H1 (cell line): ENCODE data around the gene SCYGR1. TPM values are rescaled to one million over a fixed set of nuclear protein-coding genes. Genes with fewer than 3 reads are reported as not detected.

ENCODE experiments used
- CTCF ChIA-PET: fragments of 300-600 bp; sonication (Branson Sonifier 250); formaldehyde crosslinking; loops from one replicate; lab custom pipeline; 2021; ENCODE audit not compliant: partially characterized antibody; lab: Charles Lee
- POLR2A ChIA-PET: fragments of 300-600 bp; sonication (Branson Sonifier 250); formaldehyde crosslinking; loops from one replicate; lab custom pipeline; 2021; ENCODE audit warnings: inconsistent platforms; ENCODE audit not compliant: partially characterized antibody; lab: Charles Lee
- DNase-seq, 2 experiments: peaks; one replicate each; pipeline versions ENCODE4 v3.0.0 to v3.0.0-alpha.2; 2010 to 2022; ENCODE audit warnings: low spot score in 2 of 2, low read depth in 1 of 2, mixed read lengths in 1 of 2
- FAIRE-seq: peaks from 2 replicates; lab custom pipeline; 2011; peaks lifted over from hg19 to GRCh38; lab: Jason Lieb, UNC
- H2AFZ ChIP-seq: 2 replicates; pipeline ENCODE4 v1.8.1; 2012; ENCODE audit warnings: low read length, inconsistent platforms
- H2AK5ac ChIP-seq: 2 replicates; pipeline ENCODE4 v1.6.1; 2013; ENCODE audit warnings: low read depth, low read length
- H2BK120ac ChIP-seq: replicated peaks from 2 replicates; pipeline ENCODE3; 2013; ENCODE audit warnings: low read depth, low read length, inconsistent platforms
- H2BK12ac ChIP-seq: 2 replicates; pipeline ENCODE4 v1.6.1; 2013; ENCODE audit warnings: low read depth, low read length
- H2BK15ac ChIP-seq: 2 replicates; pipeline ENCODE4 v1.6.1; 2013; ENCODE audit warnings: low read length
- H2BK20ac ChIP-seq: 2 replicates; pipeline ENCODE4 v1.6.1; 2013; ENCODE audit warnings: low read length
- H2BK5ac ChIP-seq: 2 replicates; pipeline ENCODE4 v1.6.1; 2013; ENCODE audit warnings: low read depth, low read length
- H3K14ac ChIP-seq: 2 replicates; pipeline ENCODE4 v1.6.1; 2013; ENCODE audit warnings: inconsistent platforms; ENCODE audit not compliant: insufficient read length
- H3K18ac ChIP-seq: 2 replicates; pipeline ENCODE4 v1.6.1; 2013; ENCODE audit warnings: low read length; ENCODE audit errors: extremely low read depth
- H3K23ac ChIP-seq: 2 replicates; pipeline ENCODE4 v1.6.1; 2013; ENCODE audit warnings: inconsistent platforms; ENCODE audit not compliant: insufficient read length
- H3K23me2 ChIP-seq: 2 replicates; pipeline ENCODE4 v1.6.1; 2013; ENCODE audit warnings: low read depth, low read length
- H3K27ac ChIP-seq: 2 replicates; pipeline ENCODE4 v1.6.1; 2011; ENCODE audit warnings: low read depth, low read length, inconsistent platforms
- H3K27me3 ChIP-seq, 4 experiments: replicated peaks in 1 of 4; 1 replicate in 1 of 4; 2 replicates in 3 of 4; pipeline versions ENCODE4 v1.6.1 to v1.8.1; 2011 to 2013; ENCODE audit warnings: low read length in 3 of 4, mild to moderate bottlenecking in 3 of 4, inconsistent platforms in 2 of 4, mixed read lengths in 2 of 4, moderate library complexity in 1 of 4; ENCODE audit not compliant: control insufficient read depth in 3 of 4, insufficient read depth in 3 of 4; ENCODE audit errors: extremely low read depth in 1 of 4
- H3K36me3 ChIP-seq, 4 experiments: 2 replicates each; pipeline versions ENCODE4 v1.6.1 to v1.8.1; 2011 to 2013; ENCODE audit warnings: mild to moderate bottlenecking in 4 of 4, low read length in 3 of 4, moderate library complexity in 2 of 4, control low read depth in 1 of 4, inconsistent platforms in 1 of 4; ENCODE audit not compliant: insufficient read depth in 4 of 4, control insufficient read depth in 2 of 4
- H3K4ac ChIP-seq: replicated peaks from 2 replicates; pipeline ENCODE3; 2013; ENCODE audit warnings: low read length, low read depth, mixed read lengths, inconsistent platforms; ENCODE audit not compliant: insufficient read length
- H3K4me1 ChIP-seq, 4 experiments: replicated peaks in 1 of 4; 1 replicate in 1 of 4; 2 replicates in 3 of 4; pipeline versions ENCODE4 v1.6.1 to v1.8.1; 2011 to 2013; ENCODE audit warnings: low read length in 3 of 4, inconsistent platforms in 2 of 4, mixed read lengths in 1 of 4; ENCODE audit not compliant: insufficient read depth in 4 of 4, control insufficient read depth in 3 of 4
- H3K4me2 ChIP-seq, 2 experiments: 2 replicates each; pipeline versions ENCODE4 v1.6.1 to v1.8.1; 2011 to 2013; ENCODE audit warnings: low read depth in 2 of 2, low read length in 2 of 2, control low read depth in 1 of 2, inconsistent platforms in 1 of 2, mild to moderate bottlenecking in 1 of 2; ENCODE audit not compliant: insufficient read depth in 1 of 2
- H3K4me3 ChIP-seq, 4 experiments: fragments of 200-600, 300-600 bp in 1 of 4; sonication (generic), shearing (Covaris generic), sonication (Bioruptor Twin) in 1 of 4; 2 replicates each; pipeline versions ENCODE4 v1.5.1 to v1.8.1; 2011 to 2016; ENCODE audit warnings: low read length in 4 of 4, low read depth in 3 of 4, control low read depth in 2 of 4, inconsistent platforms in 2 of 4, mild to moderate bottlenecking in 2 of 4, mixed read lengths in 1 of 4, moderate library complexity in 1 of 4; ENCODE audit not compliant: insufficient read depth in 2 of 4; ENCODE audit errors: extremely low read depth in 1 of 4
- H3K56ac ChIP-seq: replicated peaks from 2 replicates; pipeline ENCODE3; 2013; ENCODE audit warnings: low read depth, mild to moderate bottlenecking, mixed read lengths, low read length, inconsistent platforms; ENCODE audit not compliant: insufficient read length
- H3K79me1 ChIP-seq: 2 replicates; pipeline ENCODE4 v1.6.1; 2013; ENCODE audit warnings: low read depth, low read length, control low read depth
- H3K79me2 ChIP-seq, 2 experiments: 2 replicates each; pipeline versions ENCODE4 v1.6.1 to v1.8.1; 2012 to 2013; ENCODE audit warnings: low read length in 2 of 2, mild to moderate bottlenecking in 2 of 2, inconsistent platforms in 1 of 2; ENCODE audit not compliant: insufficient read depth in 2 of 2, control insufficient read depth in 1 of 2
- H3K9ac ChIP-seq, 4 experiments: replicated peaks in 1 of 4; 1 replicate in 1 of 4; 2 replicates in 3 of 4; pipeline versions ENCODE4 v1.6.1 to v1.8.1; 2011 to 2013; ENCODE audit warnings: low read depth in 3 of 4, low read length in 3 of 4, control low read depth in 2 of 4, mild to moderate bottlenecking in 2 of 4, moderate library complexity in 2 of 4, inconsistent platforms in 1 of 4; ENCODE audit errors: extremely low read depth in 1 of 4
- H3K9me3 ChIP-seq, 2 experiments: 2 replicates each; pipeline versions ENCODE4 v1.6.1 to v1.8.1; 2012 to 2013; ENCODE audit warnings: mild to moderate bottlenecking in 2 of 2, moderate library complexity in 2 of 2, control low read depth in 1 of 2, inconsistent platforms in 1 of 2, low read depth in 1 of 2, low read length in 1 of 2, mixed read lengths in 1 of 2; ENCODE audit not compliant: insufficient read depth in 2 of 2
- H4K20me1 ChIP-seq, 2 experiments: replicated peaks in 1 of 2; 2 replicates each; pipeline versions ENCODE3 to v1.8.1; 2011 to 2013; ENCODE audit warnings: inconsistent platforms in 2 of 2, low read length in 2 of 2, mild to moderate bottlenecking in 1 of 2; ENCODE audit not compliant: insufficient read depth in 2 of 2, control insufficient read depth in 1 of 2
- H4K5ac ChIP-seq: 2 replicates; pipeline ENCODE4 v1.6.1; 2013; ENCODE audit warnings: low read length, low read depth, mixed read lengths, inconsistent platforms; ENCODE audit not compliant: insufficient read length
- H4K8ac ChIP-seq: 2 replicates; pipeline ENCODE4 v1.8.0; 2013; ENCODE audit warnings: mild to moderate bottlenecking, moderate library complexity, low read length, inconsistent platforms; ENCODE audit not compliant: insufficient read depth; ENCODE audit errors: extremely low read depth
- H4K91ac ChIP-seq: replicated peaks from 2 replicates; pipeline ENCODE3; 2013; ENCODE audit warnings: low read length, mixed read lengths, inconsistent platforms; ENCODE audit not compliant: insufficient read length
- CHD1 ChIP-seq: IDR thresholded peaks from 2 replicates; pipeline ENCODE4 v1.6.1; 2012; ENCODE audit warnings: low read depth, low read length, improper control_type of control experiment
- CREB1 ChIP-seq: IDR thresholded peaks from 2 replicates; pipeline ENCODE4 v1.6.1; 2012; ENCODE audit warnings: inconsistent platforms
- EGR1 ChIP-seq: IDR thresholded peaks from 2 replicates; pipeline ENCODE4 v1.6.1; 2011; ENCODE audit warnings: low read depth, low read length, borderline replicate concordance
- GABPA ChIP-seq: IDR thresholded peaks from 2 replicates; pipeline ENCODE4 v1.6.1; 2011; ENCODE audit warnings: mild to moderate bottlenecking, low read length, moderate library complexity, borderline replicate concordance; ENCODE audit not compliant: insufficient read depth
- GTF2F1 ChIP-seq: IDR thresholded peaks from 2 replicates; pipeline ENCODE4 v1.6.1; 2012; ENCODE audit warnings: low read depth, low read length, improper control_type of control experiment, borderline replicate concordance
- HDAC6 ChIP-seq: IDR thresholded peaks from one replicate; pipeline ENCODE4 v1.7.1; 2012; ENCODE audit warnings: low read depth, mild to moderate bottlenecking, inconsistent platforms, low read length, moderate library complexity
- JUND ChIP-seq: IDR thresholded peaks from 2 replicates; pipeline ENCODE4 v1.6.1; 2011; ENCODE audit warnings: mild to moderate bottlenecking, improper control_type of control experiment, low read length
- POU5F1 ChIP-seq: IDR thresholded peaks from 2 replicates; pipeline ENCODE4 v1.6.1; 2011; ENCODE audit warnings: low read depth, mild to moderate bottlenecking, low read length, moderate library complexity
- RAD21 ChIP-seq, 2 experiments: IDR thresholded peaks in 1 of 2; conservative IDR thresholded peaks in 1 of 2; 2 replicates each; pipeline ENCODE4 v1.6.1; 2011; ENCODE audit warnings: low read depth in 2 of 2, low read length in 2 of 2, improper control_type of control experiment in 1 of 2, inconsistent platforms in 1 of 2, mild to moderate bottlenecking in 1 of 2, moderate library complexity in 1 of 2
- RXRA ChIP-seq: IDR thresholded peaks from 2 replicates; pipeline ENCODE4 v1.6.1; 2011; ENCODE audit warnings: low read depth, mild to moderate bottlenecking, low read length, moderate library complexity; ENCODE audit not compliant: insufficient read depth
- SAP30 ChIP-seq: fragments of 300-600 bp; sonication (generic); IDR thresholded peaks from 2 replicates; pipeline ENCODE4 v1.7.1; 2012; ENCODE audit warnings: low read length, moderate library complexity, mild to moderate bottlenecking, inconsistent platforms; ENCODE audit not compliant: insufficient read depth, insufficient replicate concordance
- SUZ12 ChIP-seq: fragments of 200-600 bp; sonication (generic); IDR thresholded peaks from 2 replicates; pipeline ENCODE4 v1.6.1; 2012; ENCODE audit warnings: mild to moderate bottlenecking, inconsistent platforms, low read length, moderate library complexity, mixed read lengths
- ZNF274 ChIP-seq: IDR thresholded peaks from 2 replicates; pipeline ENCODE4 v1.7.0; 2012; ENCODE audit warnings: low read length, borderline replicate concordance; ENCODE audit errors: extremely low read depth
- WGBS, 2 experiments: shearing (Covaris generic) in 1 of 2; methylation state at CpG; one replicate each; pipeline versions ENCODE4 v1.1.6 to v1.1.7; 2013 to 2015; ENCODE audit warnings: low lambda C conversion rate in 2 of 2, mixed read lengths in 2 of 2, inconsistent platforms in 1 of 2, low coverage in 1 of 2, missing lambda C conversion rate in 1 of 2; ENCODE audit not compliant: insufficient replicate concordance in 2 of 2, insufficient coverage in 1 of 2, insufficient read length in 1 of 2; ENCODE audit errors: extremely low coverage in 1 of 2, missing lambda C conversion rate in 1 of 2; 5-methylcytosine and 5-hydroxymethylcytosine counted together
- polyA plus RNA-seq, 7 experiments: library from polyadenylated mRNA; depleted of rRNA in 3 of 7; stranded (reverse) in 5 of 7; unstranded in 2 of 7; fragments of >200 nt in 5 of 7; fragments of 200-250 nt in 2 of 7; gene quantifications; 1 replicate in 5 of 7; 2 replicates in 1 of 7; 4 replicates in 1 of 7; pipeline versions ENCODE4 v1.2.1 to v1.2.3, GENCODE V29; 2011 to 2013; ENCODE audit warnings: missing spikeins in 2 of 7, mixed read lengths in 2 of 7
- total RNA-seq: library from RNA; stranded (reverse); fragmentation: NEBNext Ultra II Directional; extraction: Animal tissue kit (Norgen Biotek cat#: 25700); gene quantifications from 2 replicates; pipeline ENCODE4 v1.2.1, GENCODE V29; 2021

SCYGR1 gene
- total and polyA plus RNA-seq, 2 of the 8 experiments (the other 6 are each of a cell fraction or from before 2014, with no cell fraction given): not detected

DNA sequence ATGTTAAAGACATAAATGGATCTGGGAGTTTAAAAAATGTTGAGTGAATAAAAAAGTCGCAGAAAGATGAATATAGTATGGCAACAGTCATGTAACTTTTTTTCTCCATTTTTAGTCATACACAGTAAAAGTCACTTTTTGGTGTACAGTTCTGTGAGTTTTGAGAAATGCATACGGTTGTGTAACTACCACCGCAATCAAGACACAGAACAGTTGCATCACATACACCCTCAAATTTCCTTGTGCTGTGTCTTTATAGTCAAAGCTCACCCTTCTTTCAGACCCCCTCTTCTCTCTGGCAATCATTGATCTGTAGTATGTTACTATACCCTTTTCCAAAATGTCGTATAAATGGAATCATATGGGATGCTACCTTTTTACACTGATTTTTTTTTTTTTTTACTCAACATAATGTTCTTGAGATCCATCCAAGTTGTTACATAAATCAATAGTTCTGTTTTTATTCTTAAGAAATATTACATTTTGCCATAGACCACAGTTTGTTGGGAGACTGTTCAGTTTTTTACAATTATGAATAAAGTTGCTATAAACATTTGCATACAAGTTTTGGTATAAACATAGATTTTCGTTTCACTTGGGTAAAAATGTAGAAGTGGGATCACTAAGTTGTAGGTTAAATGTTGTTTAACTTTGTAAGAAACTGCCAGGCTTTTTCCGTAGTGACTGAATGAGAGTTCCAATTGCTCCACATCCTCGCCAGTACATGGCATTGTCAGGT, 48.9 kb upstream of the SCYGR1 start:
- no peak for FAIRE-seq
- H2BK20ac ChIP-seq: no peak overlapping the region
- H4K91ac ChIP-seq: no peak overlapping the region
- H4K5ac ChIP-seq: no peak overlapping the region
- peaks cover 11 to 20% of the 10 kb centered on the region in 2 experiments for H3K9me3 ChIP-seq
- H3K27me3 ChIP-seq: no peaks in the 10 kb centered on the region
- no peaks in the 10 kb centered on the region for H3K23me2 ChIP-seq
- H3K23ac ChIP-seq: no peak overlapping the region
- no peak overlapping the region for H2BK5ac ChIP-seq
- H2AK5ac ChIP-seq: no peak overlapping the region
- no peaks in the 10 kb centered on the region for H3K79me1 ChIP-seq
- no peak overlapping the region for H3K18ac ChIP-seq
- H2BK15ac ChIP-seq: no peak overlapping the region
- no peak overlapping the region for H2BK120ac ChIP-seq
- peaks cover 0 to 4% (median 0%) of the 10 kb centered on the region in 4 experiments; a peak in 1 of 8 replicates for H3K36me3 ChIP-seq
- H3K4ac ChIP-seq: no peak overlapping the region
- no peak overlapping the region for H3K4me3 ChIP-seq
- H3K79me2 ChIP-seq: no peaks in the 10 kb centered on the region
- no peak overlapping the region for H3K56ac ChIP-seq
- H2AFZ ChIP-seq: no peak overlapping the region
- no peak overlapping the region for H3K4me2 ChIP-seq
- no peak overlapping the region for H3K27ac ChIP-seq
- no peak for DNase-seq
- POLR2A ChIA-PET: no interaction called here
- no peak overlapping the region for H3K14ac ChIP-seq
- WGBS, 2 experiments: 92% methylated on average over 7 of the region's 7 CpGs; no CpG with 5 or more reads in 1 of the 2 experiments
- CTCF ChIA-PET: no interaction called here
- H3K4me1 ChIP-seq: no peaks in the 10 kb centered on the region
- no peak overlapping the region for H4K8ac ChIP-seq
- no peak overlapping the region for H3K9ac ChIP-seq
- H4K20me1 ChIP-seq: no peaks in the 10 kb centered on the region
- no peak overlapping the region for H2BK12ac ChIP-seq
- TF ChIP-seq GABPA (no peak), HDAC6 (no peak), POU5F1 (no peak), ZNF274 (no peak), RXRA (no peak), RAD21 (IDR thresholded peaks at IDR 0.05 in 1 of 2, conservative IDR thresholded peaks at IDR 0.05 in 1 of 2; ENCODE audit: low read depth in 2 of 2, low read length in 2 of 2) (no peak), SAP30 (no peak), CHD1 (no peak), JUND (no peak), SUZ12 (no peak), GTF2F1 (no peak), CREB1 (no peak), EGR1 (no peak)
